Gastroesophageal sphincter (tissue), 4 donors: ENCODE measurements around the gene ADORA1. TPM values are rescaled to one million over a fixed set of nuclear protein-coding genes. Genes with fewer than 3 reads are reported as not detected.

ENCODE experiments used
- ATAC-seq: fragments of 150-250 bp; one replicate; pipeline ENCODE4 v1.9.1; 2016; ENCODE audit warnings: mild to moderate bottlenecking, moderate library complexity
- H3K27ac ChIP-seq, 4 donors: fragments of 200-600 bp; sonication (generic) in 3 of 4; 1 replicate in 3 of 4; 2 replicates in 1 of 4; pipeline ENCODE4 v1.5.1; 2016 to 2019
- H3K27me3 ChIP-seq: fragments of 200-600 bp; sonication (generic); one replicate; pipeline ENCODE4 v1.5.1; 2019
- H3K36me3 ChIP-seq, 2 donors: fragments of 200-600 bp; sonication (generic); one replicate each; pipeline ENCODE4 v1.5.1; 2019; ENCODE audit warnings: control low read depth in 1 of 2
- H3K4me1 ChIP-seq, 3 donors: fragments of 200-600 bp; sonication (generic); 1 replicate in 2 of 3; 2 replicates in 1 of 3; pipeline ENCODE4 v1.5.1; 2016 to 2019; ENCODE audit warnings: control low read depth in 2 of 3
- H3K4me3 ChIP-seq, 2 donors: fragments of 200-600 bp; sonication (generic); one replicate each; pipeline ENCODE4 v1.5.1; 2019; ENCODE audit warnings: mild to moderate bottlenecking in 1 of 2, moderate library complexity in 1 of 2
- H3K9me3 ChIP-seq, 3 donors: fragments of 200-600 bp; sonication (generic); one replicate each; pipeline ENCODE4 v1.5.1; 2017 to 2019; ENCODE audit warnings: control low read depth in 2 of 3
- EP300 ChIP-seq: sonication (generic); formaldehyde crosslinking; IDR thresholded peaks from one replicate; pipeline ENCODE4 v1.6.1; 2017; ENCODE audit warnings: antibody characterized with exemption, mild to moderate bottlenecking
- POLR2A ChIP-seq, 2 donors: fragments of 450-650 bp; IDR thresholded peaks; one replicate each; pipeline ENCODE4 v1.6.1; 2017; ENCODE audit warnings: antibody characterized with exemption in 2 of 2, mild to moderate bottlenecking in 2 of 2, moderate library complexity in 1 of 2
- POLR2AphosphoS5 ChIP-seq: sonication (generic); formaldehyde crosslinking; IDR thresholded peaks from one replicate; pipeline ENCODE4 v1.6.1; 2017; ENCODE audit warnings: antibody characterized with exemption
- WGBS, 2 donors: methylation state at CpG; one replicate each; pipeline ENCODE4 v1.1.5; 2018; ENCODE audit warnings: low coverage in 1 of 2; 5-methylcytosine and 5-hydroxymethylcytosine counted together
- total RNA-seq, 4 donors: library from RNA; depleted of rRNA; stranded (reverse); fragments of >200 nt; gene quantifications; one replicate each; pipeline ENCODE4 v1.1.0, GENCODE V29; 2016
- TF ChIP-seq, protein P1 (sequence below), 4 experiments: fragments of 200-600 bp in 2 of 4; fragments of 450-650 bp in 2 of 4; sonication (generic) in 1 of 4; IDR thresholded peaks; one replicate each; pipeline ENCODE4 v1.5.1; 2017 to 2019; ENCODE audit warnings: antibody characterized with exemption in 4 of 4, mild to moderate bottlenecking in 2 of 4, moderate library complexity in 2 of 4

The ADORA1 gene
- total RNA-seq, 4 donors from 2014 or later = 0.16 to 2.7 (median 0.33) TPM

GRCh38 chr1:203146537-203146936 lies 19.0 kb downstream of the ADORA1 start:
- H3K36me3 ChIP-seq = no peaks in the 10 kb centered on the region
- no peak overlapping the region for H3K4me3 ChIP-seq
- ATAC-seq = no peak
- no peak overlapping the region for H3K27ac ChIP-seq
- no peaks in the 10 kb centered on the region for H3K4me1 ChIP-seq
- TF ChIP-seq EP300 (no peak), POLR2AphosphoS5 (no peak), POLR2A (IDR thresholded peaks at IDR 0.05) (no peak)
- TF ChIP-seq, protein P1, sequence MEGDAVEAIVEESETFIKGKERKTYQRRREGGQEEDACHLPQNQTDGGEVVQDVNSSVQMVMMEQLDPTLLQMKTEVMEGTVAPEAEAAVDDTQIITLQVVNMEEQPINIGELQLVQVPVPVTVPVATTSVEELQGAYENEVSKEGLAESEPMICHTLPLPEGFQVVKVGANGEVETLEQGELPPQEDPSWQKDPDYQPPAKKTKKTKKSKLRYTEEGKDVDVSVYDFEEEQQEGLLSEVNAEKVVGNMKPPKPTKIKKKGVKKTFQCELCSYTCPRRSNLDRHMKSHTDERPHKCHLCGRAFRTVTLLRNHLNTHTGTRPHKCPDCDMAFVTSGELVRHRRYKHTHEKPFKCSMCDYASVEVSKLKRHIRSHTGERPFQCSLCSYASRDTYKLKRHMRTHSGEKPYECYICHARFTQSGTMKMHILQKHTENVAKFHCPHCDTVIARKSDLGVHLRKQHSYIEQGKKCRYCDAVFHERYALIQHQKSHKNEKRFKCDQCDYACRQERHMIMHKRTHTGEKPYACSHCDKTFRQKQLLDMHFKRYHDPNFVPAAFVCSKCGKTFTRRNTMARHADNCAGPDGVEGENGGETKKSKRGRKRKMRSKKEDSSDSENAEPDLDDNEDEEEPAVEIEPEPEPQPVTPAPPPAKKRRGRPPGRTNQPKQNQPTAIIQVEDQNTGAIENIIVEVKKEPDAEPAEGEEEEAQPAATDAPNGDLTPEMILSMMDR (IDR thresholded peaks at IDR 0.05) = no peak
- H3K27me3 ChIP-seq = no peaks in the 10 kb centered on the region
- WGBS, 2 donors = 68 to 90% methylated on average over 2 to 7 of the region's 7 CpGs
- no peaks in the 10 kb centered on the region for H3K9me3 ChIP-seq

DNA sequence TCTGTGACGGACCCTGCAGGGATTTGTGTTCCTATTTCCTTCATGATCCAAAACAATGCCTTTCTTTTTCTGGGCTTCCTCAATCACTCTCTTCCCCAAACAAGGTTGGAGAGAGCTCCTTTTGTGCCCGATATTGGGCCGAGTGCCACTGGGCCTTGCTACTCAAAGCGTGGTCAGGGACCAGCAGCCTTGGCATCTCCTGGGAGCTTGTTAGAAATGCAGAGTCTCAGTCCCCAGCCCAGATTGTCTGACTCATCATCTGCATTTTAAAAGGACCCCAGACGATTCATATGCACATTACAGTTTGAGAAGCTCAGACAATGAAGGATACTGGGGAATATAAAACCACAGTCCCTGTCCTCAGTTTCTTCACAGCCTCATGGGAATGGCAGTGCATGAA lies 19.9 kb downstream of the ADORA1 start:
- Histone ChIP-seq H3K36me3 (no peaks in the 10 kb centered on the region), H3K4me3 (no peak overlapping the region), H3K27ac (no peak overlapping the region), H3K4me1 (no peaks in the 10 kb centered on the region), H3K27me3 (no peaks in the 10 kb centered on the region), H3K9me3 (no peaks in the 10 kb centered on the region)
- ATAC-seq = no peak
- TF ChIP-seq POLR2AphosphoS5 (no peak), POLR2A (IDR thresholded peaks at IDR 0.05) (no peak), EP300 (no peak)
- TF ChIP-seq, protein P1 (IDR thresholded peaks at IDR 0.05) = no peak
- WGBS, 2 donors = no CpG with 5 or more reads among the region's 5 CpGs

DNA sequence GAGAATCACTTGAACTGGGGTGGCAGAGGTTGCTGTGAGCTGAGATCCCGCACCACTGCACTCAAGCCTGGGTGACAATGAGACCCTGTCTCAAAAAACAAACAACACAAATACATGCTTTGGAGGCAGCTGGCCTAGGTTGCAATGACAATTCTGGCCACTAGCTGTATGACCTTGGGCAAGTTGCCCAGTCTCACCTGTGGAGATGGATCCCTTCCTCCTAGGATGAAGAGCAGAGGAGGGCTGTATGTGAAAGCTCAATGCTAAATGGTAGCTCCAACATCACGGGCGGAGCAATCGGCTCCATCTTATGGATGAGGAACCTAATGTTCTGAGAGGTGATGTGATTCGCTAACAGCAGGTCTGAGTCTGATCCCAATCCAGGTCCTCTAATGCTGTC lies 20.6 kb downstream of the ADORA1 start:
- TF ChIP-seq, protein P1 (IDR thresholded peaks at IDR 0.05) = peak in 2 of 4 experiments; percentile 12 to 27
- TF ChIP-seq EP300 = no peak
- H3K27ac ChIP-seq = no peak overlapping the region
- no peaks in the 10 kb centered on the region for H3K9me3 ChIP-seq
- no peaks in the 10 kb centered on the region for H3K27me3 ChIP-seq
- 88% methylated on average over 3 of the region's 5 CpGs; no CpG with 5 or more reads in 1 of the 2 donors for WGBS, 2 donors
- H3K36me3 ChIP-seq = no peaks in the 10 kb centered on the region
- ATAC-seq = no peak
- no peaks in the 10 kb centered on the region for H3K4me1 ChIP-seq
- H3K4me3 ChIP-seq = no peak overlapping the region

- H3K27me3 ChIP-seq = no peaks in the 10 kb centered on the region
- no peak overlapping the region for H3K27ac ChIP-seq
- no peak overlapping the region for H3K4me3 ChIP-seq
- H3K9me3 ChIP-seq = no peaks in the 10 kb centered on the region
- TF ChIP-seq POLR2AphosphoS5 = no peak
- no peak for TF ChIP-seq POLR2A (IDR thresholded peaks at IDR 0.05)
- TF ChIP-seq, protein P1 (IDR thresholded peaks at IDR 0.05) = no peak
- TF ChIP-seq EP300 = no peak
- H3K36me3 ChIP-seq = no peaks in the 10 kb centered on the region
- 91 to 97% methylated on average over 11 to 12 of the region's 12 CpGs for WGBS, 2 donors
- ATAC-seq = no peak
- H3K4me1 ChIP-seq = no peaks in the 10 kb centered on the region
These were observed 21.1 kb downstream of the ADORA1 start for GRCh38 chr1:203148579-203148978.

- ATAC-seq = no peak
- TF ChIP-seq, protein P1 (IDR thresholded peaks at IDR 0.05) = no peak
- TF ChIP-seq POLR2AphosphoS5 (no peak), EP300 (no peak), POLR2A (IDR thresholded peaks at IDR 0.05) (no peak)
- WGBS, 2 donors = 72 to 96% methylated on average over 5 to 6 of the region's 7 CpGs
These were observed 21.8 kb downstream of the ADORA1 start for GRCh38 chr1:203149188-203149840.

More at GRCh38 chr1:203149188-203149840, 21.8 kb downstream of the ADORA1 start:
- Histone ChIP-seq H3K4me3 (no peak overlapping the region), H3K27me3 (peaks cover under 1% of the 10 kb centered on the region), H3K36me3 (no peaks in the 10 kb centered on the region), H3K4me1 (no peaks in the 10 kb centered on the region), H3K9me3 (no peaks in the 10 kb centered on the region), H3K27ac (no peak overlapping the region)
